Gastrocnemius medialis (tissue), 4 donors: ENCODE data around the gene CCT7. TPM values are rescaled to one million over a fixed set of nuclear protein-coding genes. Genes with fewer than 3 reads are reported as not detected.

Experiments used
- ATAC-seq, 2 donors: fragments of 150-250 bp; one replicate each; pipeline ENCODE4 v1.9.1; 2016
- DNase-seq, 2 donors: peaks; one replicate each; pipeline ENCODE4 v3.0.0-alpha.2; 2019
- H3K27ac ChIP-seq, 4 donors: fragments of 200-600 bp; sonication (generic); 1 replicate in 1 of 4; 2 replicates in 3 of 4; pipeline ENCODE4 v1.5.1; 2016 to 2018; ENCODE audit warnings: mild to moderate bottlenecking in 2 of 4, moderate library complexity in 1 of 4
- H3K27me3 ChIP-seq, 3 donors: fragments of 200-600 bp; sonication (generic) in 2 of 3; 1 replicate in 1 of 3; 2 replicates in 2 of 3; pipeline versions ENCODE4 v1.5.1 to v1.6.0; 2016 to 2019; ENCODE audit warnings: mild to moderate bottlenecking in 1 of 3, moderate library complexity in 1 of 3
- H3K36me3 ChIP-seq, 2 donors: fragments of 200-600 bp; sonication (generic) in 1 of 2; one replicate each; pipeline ENCODE4 v1.5.1; 2017 to 2018
- H3K4me1 ChIP-seq, 2 donors: fragments of 200-600 bp; sonication (generic) in 1 of 2; one replicate each; pipeline ENCODE4 v1.5.1; 2016 to 2017; ENCODE audit warnings: mild to moderate bottlenecking in 2 of 2
- H3K4me3 ChIP-seq, 4 donors: fragments of 200-600 bp; sonication (generic) in 3 of 4; 1 replicate in 1 of 4; 2 replicates in 3 of 4; pipeline ENCODE4 v1.5.1; 2016 to 2019; ENCODE audit warnings: mild to moderate bottlenecking in 2 of 4
- H3K9me3 ChIP-seq, 3 donors: fragments of 200-600 bp; sonication (generic) in 2 of 3; 1 replicate in 1 of 3; 2 replicates in 2 of 3; pipeline ENCODE4 v1.5.1; 2016 to 2019
- CTCF ChIP-seq, 5 experiments: fragments of 450-650 bp in 3 of 5; fragments of 200-600 bp in 2 of 5; sonication (generic) in 2 of 5; IDR thresholded peaks in 4 of 5; conservative IDR thresholded peaks in 1 of 5; 1 replicate in 4 of 5; 2 replicates in 1 of 5; pipeline ENCODE4 v1.5.1; 2016 to 2019; ENCODE audit warnings: antibody characterized with exemption in 5 of 5, mild to moderate bottlenecking in 3 of 5, moderate library complexity in 3 of 5
- POLR2A ChIP-seq, 2 donors: fragments of 450-650 bp; IDR thresholded peaks; one replicate each; pipeline ENCODE4 v1.6.1; 2017; ENCODE audit warnings: antibody characterized with exemption in 2 of 2, mild to moderate bottlenecking in 2 of 2, moderate library complexity in 2 of 2
- in situ Hi-C, 4 donors: fragments of 200-750 bp; cut with MboI; loops; one replicate each; pipeline versions ENCODE4 v1.15.0 to v1.8.0; 2017; ENCODE audit warnings: low sequenced_read_pairs in 4 of 4
- intact Hi-C: fragments of 100-400 bp; cut with DNase I; formaldehyde crosslinking; loops from one replicate; pipeline ENCODE4 v1.15.1; 2023; ENCODE audit warnings: low total_unique reads
- total RNA-seq, 4 donors: library from RNA; depleted of rRNA; stranded (reverse); fragments of >200 nt; gene quantifications; one replicate each; pipeline versions ENCODE4 v1.1.0 to v1.2.3, GENCODE V29; 2016

Gene CCT7
- total RNA-seq, 4 donors from 2014 or later = 215 to 334 (median 284) TPM

DNA sequence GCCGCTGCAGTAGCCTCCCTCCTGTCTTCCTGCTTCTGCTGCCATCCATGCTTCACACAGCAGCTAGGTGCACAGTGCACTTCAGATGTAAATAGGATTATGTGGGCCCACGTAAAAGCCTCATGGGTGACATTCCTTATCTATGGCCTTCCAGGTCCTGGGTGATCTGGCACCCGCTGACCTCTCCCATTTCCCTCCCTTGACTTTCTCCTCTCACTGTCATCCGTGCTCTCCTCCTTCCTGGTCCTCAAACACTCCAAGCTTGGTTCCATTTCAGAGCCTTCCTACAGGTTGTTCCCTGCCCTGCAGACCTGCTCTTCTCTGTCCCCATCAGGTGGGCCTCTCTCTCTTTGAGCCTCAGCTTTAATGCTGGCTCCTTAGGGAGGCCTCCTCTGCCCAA is 24.1 kb upstream of the CCT7 start:
- intact Hi-C loops (loop anchor here (5.0 kb wide), 1 partner anchor 98 kb away; the partner anchor contains the start of gene RAB11FIP5), in situ Hi-C loops (no loop called here)
- H3K27me3 ChIP-seq = peaks cover 0 to 16% (median 13%) of the 10 kb centered on the region in 3 donors
- no peaks in the 10 kb centered on the region for H3K36me3 ChIP-seq
- no peak overlapping the region for H3K27ac ChIP-seq
- H3K4me1 ChIP-seq = peaks cover 0 to 7% of the 10 kb centered on the region in 2 donors
- DNase-seq = no peak
- no peak overlapping the region for H3K4me3 ChIP-seq
- no peak for ATAC-seq
- H3K9me3 ChIP-seq = no peaks in the 10 kb centered on the region
- TF ChIP-seq POLR2A (IDR thresholded peaks at IDR 0.05) (no peak), CTCF (IDR thresholded peaks at IDR 0.05 in 4 of 5, conservative IDR thresholded peaks at IDR 0.05 in 1 of 5) (no peak)

- H3K27me3 ChIP-seq = peaks cover 0 to 9% (median 7%) of the 10 kb centered on the region in 3 donors
- TF ChIP-seq CTCF (IDR thresholded peaks at IDR 0.05 in 4 of 5, conservative IDR thresholded peaks at IDR 0.05 in 1 of 5) = no peak
- no peak for TF ChIP-seq POLR2A (IDR thresholded peaks at IDR 0.05)
- peaks cover 0 to 12% of the 10 kb centered on the region in 2 donors for H3K4me1 ChIP-seq
- H3K36me3 ChIP-seq = no peaks in the 10 kb centered on the region
- ATAC-seq = no peak
- in situ Hi-C loops = no loop called here
- H3K9me3 ChIP-seq = no peaks in the 10 kb centered on the region
- H3K4me3 ChIP-seq = no peak overlapping the region
- intact Hi-C loops = loop anchor here (5.0 kb wide), 1 partner anchor 98 kb away; the partner anchor contains the start of gene RAB11FIP5
- no peak for DNase-seq
- no peak overlapping the region for H3K27ac ChIP-seq
Observed at GRCh38 chr2:73210696-73211095, 23.4 kb upstream of the CCT7 start.

GRCh38 chr2:73212098-73212447 is 22.0 kb upstream of the CCT7 start:
- no peak overlapping the region for H3K4me3 ChIP-seq
- ATAC-seq = no peak
- TF ChIP-seq POLR2A (IDR thresholded peaks at IDR 0.05) = no peak
- no peak for TF ChIP-seq CTCF (IDR thresholded peaks at IDR 0.05 in 4 of 5, conservative IDR thresholded peaks at IDR 0.05 in 1 of 5)
- no peaks in the 10 kb centered on the region for H3K36me3 ChIP-seq
- in situ Hi-C loops = no loop called here
- H3K4me1 ChIP-seq = peaks cover 4 to 12% of the 10 kb centered on the region in 2 donors
- no peak for DNase-seq
- intact Hi-C loops = loop anchor here (1.0 to 5.0 kb wide), 2 partner anchors 35 to 100 kb away; partner anchors contain the start of gene RAB11FIP5
- no peaks in the 10 kb centered on the region for H3K27me3 ChIP-seq
- no peaks in the 10 kb centered on the region for H3K9me3 ChIP-seq
- H3K27ac ChIP-seq = no peak overlapping the region

DNA sequence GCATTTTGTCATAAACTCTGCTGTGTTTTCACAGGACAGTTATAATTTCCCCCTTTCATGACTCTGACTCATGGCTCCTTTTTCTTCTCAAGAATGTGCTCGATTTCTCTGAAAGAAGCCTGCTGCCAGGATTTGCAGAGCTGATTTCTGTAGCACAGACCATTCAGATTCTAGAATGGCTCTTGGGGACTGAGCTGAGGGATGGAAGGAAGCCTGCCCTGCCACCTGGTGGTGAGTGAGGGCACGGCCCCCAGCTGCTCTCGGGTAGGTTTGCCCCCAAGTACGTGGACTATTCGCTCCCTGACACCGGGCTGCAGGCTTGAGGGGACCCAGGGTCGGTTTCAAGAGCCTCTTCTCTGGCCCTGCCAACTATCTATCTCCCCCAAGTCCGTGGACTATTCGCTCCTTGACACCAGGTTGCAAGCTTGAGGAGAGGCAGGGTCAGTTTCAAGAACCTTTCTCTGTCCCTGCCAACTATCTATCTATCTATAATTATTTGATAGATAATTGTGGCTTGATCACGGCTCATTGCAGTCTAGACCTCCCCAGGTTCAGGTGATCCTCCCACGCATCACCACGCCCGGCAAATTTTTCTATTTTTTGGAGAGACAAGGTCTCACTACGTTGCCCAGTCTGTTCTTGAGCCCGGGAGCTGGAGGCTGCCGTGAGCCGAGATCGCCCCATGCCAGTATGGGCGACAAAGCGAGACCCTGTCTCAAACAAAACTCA is 21.5 kb upstream of the CCT7 start:
- H3K4me1 ChIP-seq = peaks cover 9 to 12% of the 10 kb centered on the region in 2 donors
- peak; percentile 38 to 48 for ATAC-seq
- in situ Hi-C loops (no loop called here), intact Hi-C loops (loop anchor here (1.0 to 5.0 kb wide), 2 partner anchors 35 to 100 kb away; partner anchors contain the start of gene RAB11FIP5)
- peak overlapping the region in 1 of 4 donors; percentile 58 for H3K27ac ChIP-seq
- no peak for TF ChIP-seq POLR2A (IDR thresholded peaks at IDR 0.05)
- peak; percentile 57 to 88 (median 78) for TF ChIP-seq CTCF (IDR thresholded peaks at IDR 0.05 in 4 of 5, conservative IDR thresholded peaks at IDR 0.05 in 1 of 5)
- H3K36me3 ChIP-seq = no peaks in the 10 kb centered on the region
- H3K9me3 ChIP-seq = no peaks in the 10 kb centered on the region
- no peaks in the 10 kb centered on the region for H3K27me3 ChIP-seq
- no peak overlapping the region for H3K4me3 ChIP-seq
- DNase-seq = peak; percentile 32 to 56
